HG03460 (cell line): ENCODE measurements around the gene CRK.
A peak's percentile ranks its signal among the peaks of the same experiment; 100 is the strongest.
"Not testable (repeated sequence)": the region's sequence is repeated elsewhere in the genome, so short reads cannot be mapped to it uniquely, and the experiment has no call there.

ENCODE experiments used
- ATAC-seq: cut with Tn5 transposase; IDR thresholded peaks from one replicate; pipeline ENCODE4 v1.9.1; 2021; ENCODE audit not compliant: unreplicated experiment

Gene CRK

DNA sequence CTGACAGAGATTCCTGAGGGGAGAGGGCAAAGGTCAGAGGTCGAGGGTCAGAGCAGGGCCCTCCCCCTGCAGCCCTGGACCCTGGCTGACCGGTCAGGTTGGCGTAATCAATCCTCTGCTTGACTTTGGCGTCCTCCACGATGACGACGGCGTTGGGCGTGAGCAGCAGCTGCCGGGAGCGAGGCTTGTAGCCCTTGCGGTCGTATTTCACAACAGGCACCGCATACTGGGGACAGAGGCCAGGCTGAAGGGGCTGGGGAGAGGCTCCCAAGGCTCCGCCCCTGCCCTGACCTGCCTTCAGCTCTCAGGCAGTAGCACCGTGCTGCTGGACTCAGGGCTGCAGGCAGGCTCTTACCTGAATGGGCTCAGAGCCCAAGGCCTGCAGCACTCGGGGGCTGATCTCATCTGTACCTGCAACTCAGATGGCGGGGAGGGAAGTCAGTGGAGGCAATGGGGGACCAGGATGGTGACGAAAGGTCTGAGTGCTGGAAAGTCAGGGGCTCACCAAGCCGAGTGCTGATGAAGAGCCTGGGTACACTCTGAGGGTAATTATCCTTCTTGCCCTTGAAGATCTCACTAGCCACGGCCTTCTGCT is 12.0 kb upstream of the CRK start:
- no peak for ATAC-seq

DNA sequence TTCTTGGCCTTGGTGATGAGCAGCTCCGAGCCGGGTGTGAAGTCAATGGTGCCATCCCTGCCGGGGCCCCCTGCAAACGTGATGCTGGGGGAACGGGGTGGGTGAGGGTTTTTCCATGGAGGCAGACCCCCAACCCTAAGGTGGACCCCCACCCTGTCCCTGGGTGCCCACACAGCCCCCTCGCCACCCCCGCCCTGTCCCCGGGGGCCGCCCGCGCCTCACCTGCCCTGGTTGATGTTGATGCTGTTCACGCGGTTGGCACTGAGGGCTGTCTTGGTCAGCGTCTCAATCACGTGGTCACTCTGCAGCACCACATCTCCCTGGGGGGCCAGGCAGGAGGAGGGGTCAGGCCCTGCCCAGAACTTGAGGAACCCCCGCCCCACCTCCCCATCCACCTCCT is 11.2 kb upstream of the CRK start:
- ATAC-seq, result no peak

DNA sequence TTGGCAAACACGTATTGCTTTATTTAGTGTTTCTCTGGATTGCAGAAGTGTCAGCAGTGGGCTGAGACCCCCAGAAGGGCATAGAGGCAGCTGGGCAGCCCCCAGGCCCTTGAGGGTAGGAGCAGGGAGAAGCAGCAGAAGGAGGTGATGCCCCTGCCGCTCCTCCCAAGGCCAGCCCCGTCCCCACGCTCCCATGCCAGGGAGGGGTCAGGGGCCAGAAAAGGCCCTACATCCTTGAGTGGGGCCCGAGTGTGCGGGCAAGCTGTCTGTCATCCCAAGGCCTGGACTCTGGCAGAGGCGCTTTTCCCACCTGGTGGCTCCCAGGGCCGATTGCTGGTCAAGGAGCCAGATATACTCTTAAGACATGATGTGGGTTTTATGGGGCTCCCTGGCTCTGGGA is 8.2 kb upstream of the CRK start:
- ATAC-seq, result no peak

DNA sequence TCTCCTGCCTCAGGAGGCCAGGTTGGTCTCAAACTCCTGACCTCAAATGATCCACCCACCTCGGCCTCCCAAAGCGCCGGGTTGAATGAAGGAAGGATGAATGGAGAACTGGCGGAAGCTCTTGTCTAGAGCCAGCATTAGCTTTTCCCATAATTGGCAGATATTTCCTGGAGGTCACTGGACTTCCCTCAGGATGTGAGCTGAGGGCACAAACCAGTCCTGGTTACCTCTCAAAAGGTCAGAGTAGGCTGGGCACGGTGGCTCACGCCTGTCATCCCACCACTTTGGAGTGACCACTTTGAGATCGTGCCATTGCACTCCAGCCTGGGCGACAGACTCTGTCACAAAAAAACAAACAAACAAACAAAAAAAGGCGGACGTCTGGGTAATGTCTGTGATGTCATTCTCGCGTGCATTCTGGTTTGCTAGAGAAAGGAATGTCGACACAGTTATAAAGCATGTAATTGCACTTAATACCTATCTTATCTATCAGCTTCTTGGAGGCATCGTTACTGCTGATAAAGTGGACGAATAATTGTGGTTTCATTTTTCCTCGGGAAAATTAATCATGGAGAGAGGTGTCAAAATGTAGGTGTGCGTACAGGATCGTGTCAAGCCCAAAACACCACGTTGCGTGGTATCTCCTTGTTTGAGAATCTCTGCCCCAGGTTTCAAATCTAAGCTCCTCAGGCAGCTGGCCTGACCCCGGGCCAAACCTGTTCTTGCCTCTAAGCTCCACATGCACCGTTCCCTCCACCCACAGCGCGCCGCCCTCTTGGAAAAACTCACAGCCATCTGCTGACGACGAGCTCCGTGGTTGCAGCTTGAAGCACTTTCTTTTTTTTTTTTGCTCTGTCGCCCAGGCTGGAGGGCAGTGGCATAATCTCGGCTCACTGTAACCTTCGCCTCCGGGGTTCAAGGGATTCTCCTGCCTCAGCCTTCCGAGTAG is 6.4 kb upstream of the CRK start:
- no peak for ATAC-seq

DNA sequence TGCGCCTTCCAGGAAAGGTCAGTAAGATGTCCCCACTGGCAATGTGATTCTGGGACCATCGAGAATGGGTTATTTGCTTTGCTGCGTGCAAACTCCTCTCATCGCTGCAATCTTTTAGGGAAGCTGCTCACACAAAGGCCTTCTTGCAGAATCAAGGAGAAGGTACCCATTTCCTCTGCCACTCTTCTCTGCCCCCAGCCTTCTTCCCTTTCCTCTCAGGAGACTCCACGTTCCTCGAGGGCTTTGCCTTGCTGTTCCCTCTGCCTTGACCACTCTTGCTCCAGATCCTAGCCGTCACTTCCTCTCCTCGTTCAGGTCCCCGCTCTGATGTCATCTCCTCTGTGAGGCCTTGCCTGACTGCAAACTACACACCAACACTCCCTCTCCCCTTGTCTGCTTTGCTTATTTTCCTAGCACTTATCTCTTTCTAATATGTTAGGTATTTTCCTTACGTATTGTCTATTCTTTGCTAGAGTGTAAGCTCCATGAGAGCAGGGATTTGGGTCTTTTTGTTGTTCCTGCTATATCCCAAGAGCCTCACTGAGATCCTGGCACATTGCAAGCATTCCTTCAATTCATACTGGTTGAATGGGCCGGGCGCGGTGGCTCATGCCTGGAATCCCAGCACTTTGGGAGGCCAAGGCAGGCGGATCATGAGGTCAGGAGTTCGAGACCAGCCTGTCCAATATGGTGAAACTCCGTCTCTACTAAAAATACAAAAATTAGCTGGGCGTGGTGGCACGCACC is 5.3 kb upstream of the CRK start:
- no peak for ATAC-seq

DNA sequence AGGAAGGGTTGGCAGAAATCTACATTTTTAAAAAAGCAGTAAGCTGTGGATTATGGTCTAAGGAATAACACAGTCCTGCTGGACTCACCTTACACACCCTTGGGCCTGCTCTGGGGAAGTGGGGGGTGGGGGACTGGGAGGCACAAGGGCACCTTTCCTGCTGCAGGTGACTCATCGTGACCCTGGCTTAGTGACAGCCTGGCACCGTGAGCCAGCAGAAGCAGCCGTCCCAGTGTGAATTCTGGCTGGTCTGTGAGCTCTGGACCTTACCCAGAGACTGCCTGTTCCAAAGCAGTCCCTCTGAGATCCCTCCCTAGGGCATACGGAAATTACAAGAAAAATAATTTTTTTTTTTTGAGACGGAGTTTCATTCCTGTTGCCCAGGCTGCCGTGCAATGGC is 4.2 kb upstream of the CRK start:
- ATAC-seq, result no peak

DNA sequence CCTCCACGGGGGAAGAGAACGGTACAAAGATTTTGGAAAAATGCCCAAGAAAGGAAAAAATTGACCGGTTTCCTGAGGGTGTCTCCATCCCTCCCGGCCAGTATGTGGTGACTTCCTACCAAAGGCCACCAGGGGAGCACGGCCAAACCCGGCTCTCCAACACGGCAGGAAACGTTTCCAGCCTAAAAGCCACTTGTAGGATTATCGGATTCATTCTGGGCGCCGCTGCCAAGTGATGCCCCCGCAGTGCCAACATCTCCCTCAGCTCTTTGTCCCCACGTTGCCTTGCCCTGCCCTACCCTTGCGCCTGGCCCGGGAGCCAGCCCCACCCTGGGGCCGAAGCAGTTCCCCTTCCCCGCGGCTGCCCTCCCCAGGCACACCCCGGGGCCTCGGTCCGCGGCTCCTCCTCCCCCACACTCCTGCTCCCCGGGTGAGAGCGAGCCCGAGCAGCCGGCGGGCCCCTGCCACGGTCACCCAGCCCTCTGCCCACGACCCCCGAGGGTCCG is 688 bp downstream of the CRK start:
- peak; percentile 31 for ATAC-seq

DNA sequence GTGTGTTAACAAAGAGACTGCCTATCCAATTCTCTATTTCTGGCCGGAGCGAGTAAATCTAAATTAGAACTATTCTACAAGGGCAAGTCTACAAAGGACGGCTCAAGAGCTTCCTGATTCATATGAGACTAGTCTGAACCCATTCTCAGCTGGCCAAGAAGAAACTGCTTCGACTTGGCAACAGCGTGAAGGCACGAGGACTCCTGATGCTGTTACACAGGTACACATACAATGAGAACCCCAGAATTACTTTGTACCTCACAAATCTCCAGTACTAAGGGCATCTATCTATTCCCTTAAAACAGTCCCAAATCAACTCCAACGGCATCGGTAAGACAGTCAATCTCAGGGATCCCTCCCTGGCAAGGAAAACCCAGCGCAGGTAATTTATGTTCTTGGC is 1.5 kb downstream of the CRK start:
- ATAC-seq, result no peak

DNA sequence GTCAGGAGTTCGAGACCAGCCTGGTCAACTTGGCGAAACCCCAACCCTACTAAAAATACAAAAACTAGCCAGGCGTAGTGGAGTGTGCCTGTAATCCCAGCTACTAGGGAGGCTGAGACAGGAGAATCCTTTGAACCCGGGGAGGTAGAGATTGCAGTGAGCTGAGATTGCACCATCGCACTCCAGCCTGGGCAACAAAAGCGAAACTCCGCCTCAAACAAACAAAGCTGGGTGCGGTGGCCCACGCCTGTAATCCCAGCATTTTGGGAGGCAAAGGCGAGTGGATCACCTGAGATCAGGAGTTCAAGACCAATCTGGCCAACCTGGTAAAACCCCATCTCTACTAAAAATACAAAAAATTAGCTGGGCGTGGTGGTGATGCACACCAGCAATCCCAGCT is 2.3 kb downstream of the CRK start:
- not testable (repeated sequence) for ATAC-seq

DNA sequence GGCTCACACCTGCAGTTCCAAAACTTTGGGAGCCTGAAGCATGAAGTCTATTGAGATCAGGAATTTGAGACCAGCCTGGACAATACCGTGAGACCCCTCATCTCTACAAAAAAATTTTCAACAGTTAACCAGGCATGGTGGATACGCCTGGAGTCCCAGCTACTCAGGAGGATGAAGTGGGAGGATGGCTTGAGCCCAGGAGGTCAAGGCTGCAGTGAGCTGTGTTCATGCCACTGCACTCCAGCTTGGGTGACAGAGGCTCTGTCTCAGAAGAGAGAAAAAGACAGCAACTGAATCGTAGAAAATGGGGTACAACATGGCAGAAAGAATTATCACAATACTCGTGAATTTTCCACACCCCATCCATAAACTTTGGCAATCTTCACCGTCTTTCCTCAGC is 3.2 kb downstream of the CRK start:
- ATAC-seq, result no peak

DNA sequence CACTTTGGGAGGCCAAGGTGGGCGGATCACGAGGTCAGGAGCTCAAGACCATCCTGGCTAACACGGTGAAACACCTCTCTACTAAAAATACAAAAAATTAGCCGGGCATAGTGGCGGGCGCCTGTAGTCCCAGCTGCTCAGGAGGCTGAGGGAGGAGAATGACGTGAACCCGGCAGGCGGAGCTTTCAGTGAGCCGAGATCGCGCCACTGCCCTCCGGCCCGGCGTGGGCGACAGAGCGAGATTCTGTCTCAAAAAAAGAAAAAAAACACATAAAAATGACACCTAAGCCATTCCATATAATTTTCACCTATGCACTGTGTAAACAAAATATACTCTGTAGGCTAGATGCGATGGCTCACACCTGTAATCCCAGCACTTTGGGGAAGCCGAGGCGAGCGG is 5.8 kb downstream of the CRK start:
- not testable (repeated sequence) for ATAC-seq

DNA sequence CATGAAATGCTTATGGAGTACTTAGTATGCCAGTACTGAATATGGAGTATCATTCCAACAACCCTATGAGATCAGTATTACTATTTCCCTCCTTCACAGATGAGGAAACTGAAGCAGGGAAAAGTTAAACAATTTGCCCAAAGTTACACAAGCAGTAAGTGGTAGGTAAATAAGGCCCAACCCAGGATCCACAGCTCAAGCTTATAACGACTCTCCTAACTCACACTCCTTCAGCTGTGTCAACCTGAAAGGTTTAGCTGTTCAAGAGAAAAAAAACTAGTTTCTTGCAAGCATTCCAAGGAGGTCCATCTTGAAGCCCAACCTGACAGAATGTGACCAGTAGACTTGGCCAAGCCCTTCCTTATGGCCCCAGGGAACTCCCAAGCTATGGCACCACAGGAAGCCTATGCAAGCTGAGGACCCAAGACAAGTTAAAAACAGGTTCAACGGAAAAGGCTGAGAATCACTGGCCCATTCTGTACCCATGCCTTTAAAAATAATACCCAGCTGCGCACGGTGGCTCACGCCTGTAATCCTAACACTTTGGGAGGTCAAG is 6.5 kb downstream of the CRK start:
- ATAC-seq, result no peak

DNA sequence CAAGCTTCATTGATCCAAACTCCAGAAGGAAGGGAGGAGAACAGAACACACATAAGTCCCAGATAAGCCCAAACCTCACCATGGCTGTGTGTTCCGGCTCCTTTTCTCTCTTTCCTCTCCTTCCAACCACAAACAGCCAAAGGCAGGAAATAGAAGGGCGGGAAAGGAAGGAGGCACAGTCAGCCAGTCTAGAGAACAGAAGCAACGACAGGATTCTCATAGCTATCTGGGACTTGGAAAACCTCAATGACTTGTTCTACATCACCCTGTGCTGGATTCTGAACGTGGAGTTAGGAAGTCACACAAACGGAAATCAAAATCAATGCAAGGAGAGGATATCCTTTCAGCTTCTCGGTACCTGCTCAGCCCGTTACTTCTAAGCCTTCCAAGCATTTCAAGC is 9.0 kb downstream of the CRK start:
- no peak for ATAC-seq

DNA sequence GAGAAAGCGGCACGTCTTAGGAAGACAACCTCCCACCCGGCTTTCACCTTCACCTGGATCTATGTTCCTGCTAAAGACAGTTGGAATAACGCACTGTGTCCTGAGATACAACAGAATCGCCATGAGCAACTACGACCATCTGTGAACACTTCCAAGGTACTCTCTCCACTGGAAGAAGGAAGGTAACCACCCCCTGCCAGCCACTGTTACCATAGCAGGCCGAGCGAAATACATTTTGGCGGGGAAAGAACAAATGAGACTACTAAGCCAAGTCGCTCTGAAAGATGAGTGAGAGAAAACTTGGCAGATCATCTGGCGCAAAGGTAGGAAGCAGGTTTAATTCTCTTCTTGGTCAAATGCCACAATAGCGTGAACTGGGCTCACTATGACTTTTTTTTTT is 9.8 kb downstream of the CRK start:
- no peak for ATAC-seq

DNA sequence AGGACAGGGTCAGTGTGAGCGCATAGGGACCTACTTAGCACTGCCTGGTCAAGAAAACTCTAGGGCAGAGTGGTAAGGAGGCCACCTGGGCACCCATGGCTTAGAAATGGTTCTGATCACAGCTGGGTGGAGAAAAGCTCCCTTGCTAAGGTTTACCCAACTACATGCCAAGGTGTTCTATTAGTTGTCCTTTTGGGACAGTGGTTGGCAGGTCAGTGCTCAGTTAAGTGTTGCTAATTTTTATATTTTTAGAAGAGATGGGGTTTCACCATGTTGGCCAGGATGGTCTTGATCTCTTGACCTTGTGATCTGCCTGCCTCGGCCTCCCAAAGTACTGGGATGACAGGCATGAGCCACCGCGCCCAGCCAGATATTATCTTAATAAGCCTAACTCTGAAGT is 10.3 kb downstream of the CRK start:
- not testable (repeated sequence) for ATAC-seq

DNA sequence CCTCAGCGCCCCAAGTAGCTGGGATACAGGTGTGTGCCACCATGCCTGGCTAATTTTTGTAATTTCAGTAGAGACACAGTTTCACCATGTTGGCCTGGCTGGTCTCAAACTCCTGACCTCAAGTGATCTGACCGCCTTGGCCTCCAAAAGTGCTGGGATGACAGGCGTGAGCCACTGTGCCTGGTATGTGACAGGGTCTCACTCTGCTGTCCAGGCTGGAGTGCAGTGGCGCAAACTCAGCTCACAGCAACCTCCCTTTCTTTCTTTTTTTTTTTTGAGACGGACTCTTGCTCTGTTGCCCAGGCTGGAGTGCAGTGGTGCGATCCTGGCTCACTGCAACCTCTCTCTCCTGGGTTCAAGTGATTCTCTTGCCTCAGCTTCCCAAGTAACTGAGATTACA is 13.3 kb downstream of the CRK start:
- not testable (repeated sequence) for ATAC-seq

DNA sequence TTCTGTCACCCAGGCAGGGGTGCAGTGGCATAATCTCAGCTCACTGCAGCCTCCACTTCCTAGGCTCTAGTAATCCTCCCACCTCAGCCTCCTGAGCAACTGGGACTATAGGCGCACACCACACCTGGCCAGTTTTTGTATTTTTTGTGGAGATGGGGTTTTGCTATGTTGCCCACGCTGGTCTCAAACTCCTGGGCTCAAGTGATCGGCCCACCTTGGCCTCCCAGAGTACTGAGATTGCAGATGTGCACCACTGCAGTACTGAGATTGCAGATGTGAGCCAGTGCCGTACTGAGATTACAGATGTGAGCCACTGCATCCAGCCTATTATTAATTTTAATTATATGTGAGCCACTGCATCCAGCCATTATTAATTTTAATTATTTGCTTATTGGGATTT is 13.8 kb downstream of the CRK start:
- no peak for ATAC-seq

DNA sequence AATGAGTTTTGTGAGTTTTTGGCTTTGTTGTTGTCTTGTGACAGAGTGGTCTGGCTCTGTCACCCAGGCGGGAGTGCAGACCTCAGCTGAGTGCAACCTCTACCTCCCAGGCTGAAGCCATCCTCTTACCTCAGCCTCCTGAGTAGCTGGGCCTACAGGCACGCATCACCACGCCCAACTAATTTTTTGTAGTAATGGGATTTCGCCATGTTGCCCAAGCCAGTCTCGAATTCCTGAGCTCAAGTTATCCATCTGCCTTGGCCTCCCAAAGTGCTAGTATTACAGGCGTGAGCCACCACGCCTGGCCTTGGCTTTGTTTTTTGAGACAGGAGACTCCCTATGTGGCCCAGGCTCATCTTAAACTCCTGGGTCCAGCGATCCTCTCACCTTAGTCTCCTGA is 15.1 kb downstream of the CRK start:
- ATAC-seq, result no peak

DNA sequence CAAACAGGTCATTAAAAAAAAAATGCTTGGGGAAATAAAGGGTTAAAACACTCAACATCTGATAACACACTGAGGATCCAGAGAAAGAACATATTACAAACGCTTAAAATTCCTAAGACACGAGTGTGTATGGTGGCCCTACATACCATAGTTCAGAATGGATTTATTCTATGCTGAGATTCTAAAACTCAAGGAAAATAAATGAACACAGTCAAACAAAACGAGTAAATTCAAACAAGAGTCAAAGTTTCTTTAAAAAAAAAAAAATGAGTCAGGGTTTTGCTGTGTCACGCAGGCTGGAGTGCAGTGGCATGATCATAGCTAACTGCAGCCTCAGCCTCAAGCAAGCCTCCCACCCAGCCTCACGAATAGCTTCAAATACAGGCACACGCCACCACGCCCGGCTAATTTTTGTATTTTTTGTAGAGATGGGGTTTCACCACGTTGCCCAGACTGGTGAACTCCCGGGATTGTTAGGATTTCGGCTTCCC is 17.4 kb downstream of the CRK start:
- ATAC-seq, result no peak

DNA sequence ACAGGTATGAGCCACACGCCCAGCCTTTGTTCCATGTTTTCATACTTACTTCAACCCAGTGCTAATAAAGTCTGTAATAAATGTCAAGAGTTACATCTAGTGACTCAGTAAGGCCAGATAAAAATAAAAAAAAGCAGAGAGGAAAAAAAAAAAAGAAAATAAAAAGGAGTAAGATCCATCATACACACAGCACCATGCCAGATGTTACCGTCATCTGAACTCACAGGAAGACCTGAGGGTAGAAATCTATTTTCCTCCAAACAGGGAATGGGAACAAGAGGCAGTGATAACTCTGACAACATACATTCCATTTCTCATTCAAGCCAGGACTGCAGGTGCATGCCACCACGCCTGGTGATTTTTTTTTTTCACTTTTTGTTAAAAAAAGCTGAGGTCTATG is 20.7 kb downstream of the CRK start:
- no peak for ATAC-seq

DNA sequence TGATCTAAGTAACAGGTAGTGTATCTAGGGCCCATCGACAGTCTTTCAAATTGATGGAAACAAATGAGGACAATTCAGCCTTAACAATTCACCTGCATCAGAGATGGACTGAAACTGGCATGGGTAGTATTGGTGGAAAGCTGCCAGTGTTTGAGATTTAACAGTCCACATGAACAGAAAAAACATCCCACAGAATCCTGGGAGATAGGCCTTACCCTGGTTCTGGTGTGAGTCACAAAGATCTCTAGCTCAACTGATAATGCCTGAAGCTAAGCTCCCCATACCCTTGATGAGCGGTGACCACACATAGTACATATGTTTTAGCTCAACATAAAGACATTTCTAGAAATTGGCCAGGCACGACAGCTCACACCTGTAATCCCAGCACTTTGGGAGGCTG is 21.9 kb downstream of the CRK start:
- no peak for ATAC-seq
